Nucleus accumbens (tissue), 56 donors: Measurements from ENCODE around the gene CPNE5.

Source experiments
- DNase-seq, 56 donors: peaks; one replicate each; lab custom pipeline; 2025; lab: John Stamatoyannopoulos, UW

Gene CPNE5

GRCh38 chr6:36752187-36752885 is 86.9 kb downstream of the CPNE5 start:
- no peak for DNase-seq

GRCh38 chr6:36751833-36752186 is 87.4 kb downstream of the CPNE5 start:
- peak in 14 of 56 donors; percentile 18 to 58 (median 41) for DNase-seq

GRCh38 chr6:36751091-36751490 is 88.2 kb downstream of the CPNE5 start:
- no peak for DNase-seq

GRCh38 chr6:36749829-36750489 is 89.3 kb downstream of the CPNE5 start:
- no peak for DNase-seq

- DNase-seq = peak in 6 of 56 donors; percentile 8 to 25 (median 18)
Measured at GRCh38 chr6:36746251-36746650, 93.0 kb downstream of the CPNE5 start.

GRCh38 chr6:36745836-36746235 is 93.4 kb downstream of the CPNE5 start:
- peak in 3 of 56 donors; percentile 15 to 32 (median 17) for DNase-seq

- DNase-seq = no peak
Measured at GRCh38 chr6:36745283-36745682, 94.0 kb downstream of the CPNE5 start.

GRCh38 chr6:36744304-36744673 is 95.0 kb downstream of the CPNE5 start:
- DNase-seq = no peak

- peak in 12 of 56 donors; percentile 7 to 50 (median 22) for DNase-seq
Measured at GRCh38 chr6:36743538-36744303, 95.5 kb downstream of the CPNE5 start.

- no peak for DNase-seq
Measured at GRCh38 chr6:36743032-36743431, 96.2 kb downstream of the CPNE5 start.

- DNase-seq = no peak
Measured at GRCh38 chr6:36742146-36742545, 97.1 kb downstream of the CPNE5 start.

GRCh38 chr6:36740818-36741179 is 98.4 kb downstream of the CPNE5 start:
- no peak for DNase-seq

- no peak for DNase-seq
Measured at GRCh38 chr6:36739947-36740817, 99.1 kb downstream of the CPNE5 start.

GRCh38 chr6:36738108-36738507 is 101.1 kb downstream of the CPNE5 start:
- no peak for DNase-seq

- DNase-seq = no peak
Measured at GRCh38 chr6:36737043-36737785, 102.0 kb downstream of the CPNE5 start.

- peak in 9 of 56 donors; percentile 4 to 31 (median 21) for DNase-seq
Measured at GRCh38 chr6:36735110-36736071, 103.9 kb downstream of the CPNE5 start.

- no peak for DNase-seq
Measured at GRCh38 chr6:36734486-36735060, 104.7 kb downstream of the CPNE5 start.

- no peak for DNase-seq
Measured at GRCh38 chr6:36733300-36733699, 105.9 kb downstream of the CPNE5 start.
